K562 (cell line): ENCODE measurements around the gene ARHGAP32.

Experiments
- ATF2 ChIP-seq: sonication (generic); formaldehyde crosslinking; IDR thresholded peaks from 2 replicates; pipeline ENCODE4 v1.8.1; 2022; ENCODE audit warnings: missing genetic modification reagents
- ATF3 ChIP-seq, 2 experiments: fragments of 450-650 bp in 1 of 2; sonication (generic) in 1 of 2; formaldehyde crosslinking in 1 of 2; IDR thresholded peaks in 1 of 2; conservative IDR thresholded peaks in 1 of 2; 2 replicates each; pipeline versions ENCODE4 v1.6.1 to v1.8.1; 2016 to 2023; ENCODE audit warnings: mild to moderate bottlenecking in 2 of 2, moderate library complexity in 2 of 2, inconsistent platforms in 1 of 2, missing genetic modification reagents in 1 of 2
- BACH1 ChIP-seq: fragments of 200-800 bp; sonication (Bioruptor generic); IDR thresholded peaks from 2 replicates; pipeline ENCODE4 v1.6.1; 2016; ENCODE audit warnings: missing genetic modification characterization, missing compliant biosample characterization
- EP300 ChIP-seq: IDR thresholded peaks from 2 replicates; pipeline ENCODE4 v1.6.1; 2012; ENCODE audit warnings: low read length, improper control_type of control experiment
- EZH2 ChIP-seq: IDR thresholded peaks from 2 replicates; pipeline ENCODE4 v1.6.1; 2012; ENCODE audit warnings: low read depth, mild to moderate bottlenecking, inconsistent platforms, low read length, borderline replicate concordance
- FOXO4 ChIP-seq: fragments of 450-650 bp; formaldehyde crosslinking; IDR thresholded peaks from 2 replicates; pipeline ENCODE4 v1.4.0; 2020; ENCODE audit warnings: mild to moderate bottlenecking, moderate library complexity
- HLTF ChIP-seq: fragments of 450-650 bp; IDR thresholded peaks from 2 replicates; pipeline ENCODE4 v1.6.1; 2016
- MXD1 ChIP-seq: fragments of 250-450 bp; sonication (Bioruptor Pico); IDR thresholded peaks from 2 replicates; pipeline ENCODE4 v1.8.0; 2021; ENCODE audit warnings: borderline replicate concordance, mild to moderate bottlenecking, moderate library complexity; ENCODE audit not compliant: poor library complexity, severe bottlenecking
- POLR2A ChIP-seq: fragments of 450-650 bp; conservative IDR thresholded peaks from 2 replicates; pipeline ENCODE4 v1.6.1; 2016
- RFX5 ChIP-seq: IDR thresholded peaks from 2 replicates; pipeline ENCODE4 v1.6.1; 2011; ENCODE audit warnings: low read depth, mild to moderate bottlenecking, improper control_type of control experiment, low read length
- SMARCE1 ChIP-seq: fragments of 450-650 bp; IDR thresholded peaks from 2 replicates; pipeline ENCODE4 v1.7.1; 2016; ENCODE audit warnings: mild to moderate bottlenecking
- TARDBP ChIP-seq: fragments of 450-650 bp; IDR thresholded peaks from 2 replicates; pipeline ENCODE4 v1.6.1; 2016
- ZHX1 ChIP-seq: fragments of 150-350 bp; conservative IDR thresholded peaks from 2 replicates; pipeline ENCODE4 v1.6.1; 2014; ENCODE audit warnings: low read length

- TF ChIP-seq POLR2A (no peak), TARDBP (no peak), MXD1 (CRISPR knock-in tag) (no peak), FOXO4 (CRISPR knock-in tag) (no peak), HLTF (no peak), ATF3 (IDR thresholded peaks at IDR 0.05) (no peak), ATF3 (CRISPR knock-in tag; conservative IDR thresholded peaks at IDR 0.05) (no peak), EP300 (no peak), SMARCE1 (no peak), ATF2 (CRISPR knock-in tag) (no peak), BACH1 (tag) (no peak), RFX5 (no peak), ZHX1 (no peak), EZH2 (no peak)
Measured at GRCh38 chr11:129237880-129238638, 45.9 kb upstream of the ARHGAP32 start.
